SK-N-SH treated with all-trans-retinoic acid at 6 μM for 48 hours (cell line): Measurements from ENCODE around the gene ZIC5.

Source experiments
- CSRNP3 ChIP-seq: fragments of 250-450 bp; sonication (Bioruptor Pico); IDR thresholded peaks from 2 replicates; pipeline ENCODE4 v1.5.1; 2021; ENCODE audit warnings: mild to moderate bottlenecking, moderate library complexity
- ESRRG ChIP-seq: fragments of 250-450 bp; sonication (Bioruptor Pico); IDR thresholded peaks from 2 replicates; pipeline ENCODE4 v1.6.1; 2021; ENCODE audit warnings: mild to moderate bottlenecking
- ISL1 ChIP-seq: fragments of 250-450 bp; sonication (Bioruptor Pico); IDR thresholded peaks from 2 replicates; pipeline ENCODE4 v2.1.2; 2022; ENCODE audit warnings: mild to moderate bottlenecking, moderate library complexity
- PATZ1 ChIP-seq: fragments of 250-450 bp; sonication (Bioruptor Pico); IDR thresholded peaks from 2 replicates; pipeline ENCODE4 v1.8.0; 2020; ENCODE audit warnings: mild to moderate bottlenecking, moderate library complexity, borderline replicate concordance
- RARB ChIP-seq: fragments of 250-450 bp; sonication (Bioruptor Pico); IDR thresholded peaks from 2 replicates; pipeline ENCODE4 v1.8.0; 2021; ENCODE audit warnings: mild to moderate bottlenecking, moderate library complexity
- ZNF8 ChIP-seq: fragments of 450-650 bp; formaldehyde crosslinking; IDR thresholded peaks from 2 replicates; pipeline ENCODE4 v1.5.0; 2020; ENCODE audit warnings: mild to moderate bottlenecking, moderate library complexity

GRCh38 chr13:99969453-99969918 is 2.1 kb downstream of the ZIC5 start:
- TF ChIP-seq CSRNP3 (CRISPR knock-in tag) (no peak), ZNF8 (no peak), ISL1 (CRISPR knock-in tag) (no peak), ESRRG (CRISPR knock-in tag) (no peak), PATZ1 (no peak), RARB (CRISPR knock-in tag) (no peak)
